Stimulated activated CD8-positive, alpha-beta memory T cell treated with anti-CD3 and anti-CD28 coated beads, Interleukin-12 subunit alpha, Interleukin-12 subunit beta, amount 100 ng/mL, for 24 hours (primary cell): ENCODE results near the gene MTPN.

Source experiments
- DNase-seq: peaks from one replicate; pipeline ENCODE4 v3.0.0-alpha.2; 2020; ENCODE audit errors: extremely low read depth

MTPN gene

DNA sequence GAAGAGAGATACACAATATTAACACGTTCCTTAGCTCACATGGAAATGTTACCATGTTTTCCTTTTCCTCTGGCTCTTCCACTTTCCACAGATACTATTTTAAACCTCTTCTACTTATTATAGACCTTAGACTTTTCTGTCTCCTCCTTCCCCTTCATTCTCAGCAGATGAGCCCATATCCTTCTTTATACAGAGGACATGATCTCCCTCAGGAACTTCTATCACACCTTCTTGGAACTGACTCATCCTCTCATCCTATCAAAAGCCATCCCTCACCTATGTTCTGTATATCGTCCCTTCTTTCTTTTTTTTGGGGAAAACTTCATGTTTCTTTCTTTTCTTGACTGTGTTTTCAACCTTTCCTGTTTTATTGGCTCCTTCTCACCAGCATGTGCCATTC, 20.8 kb downstream of the MTPN start:
- DNase-seq = no peak

DNA sequence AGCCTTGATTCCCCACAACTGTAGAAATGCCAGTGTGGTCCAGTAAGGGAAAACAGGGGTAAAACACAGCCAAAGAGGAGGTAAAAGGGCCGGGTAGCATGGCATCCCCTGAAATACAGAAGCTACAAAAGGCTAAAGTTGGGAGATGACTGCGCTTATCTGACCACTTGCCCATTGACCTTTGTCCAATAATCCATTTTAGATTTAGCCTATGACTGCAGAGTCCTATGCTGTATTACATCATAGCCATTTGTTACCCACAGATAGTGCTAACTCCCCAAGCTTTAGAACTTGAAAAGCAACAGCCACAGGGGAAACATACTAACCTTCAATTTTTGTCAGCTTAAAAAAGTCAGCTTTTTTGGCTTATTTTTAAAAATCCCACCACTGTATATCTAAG, 26.2 kb downstream of the MTPN start:
- no peak for DNase-seq

DNA sequence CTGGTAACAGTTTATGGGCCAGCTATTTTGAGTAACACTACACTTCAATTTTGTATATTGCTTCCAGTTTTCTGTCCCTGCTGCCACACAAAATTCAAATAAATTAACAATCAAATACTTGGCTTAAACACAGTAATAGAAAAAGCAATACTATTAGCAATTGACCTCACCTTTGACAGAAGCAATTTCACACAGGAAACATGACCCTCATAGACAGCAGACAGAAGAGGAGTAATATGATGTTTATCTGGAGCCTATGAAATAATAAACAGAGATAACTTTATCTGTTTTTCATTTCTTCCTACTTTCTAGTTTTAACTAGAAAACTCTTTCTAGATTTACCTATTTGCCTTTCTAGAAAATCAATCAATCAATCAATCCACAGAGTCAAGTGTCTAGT, 26.7 kb downstream of the MTPN start:
- DNase-seq = no peak

DNA sequence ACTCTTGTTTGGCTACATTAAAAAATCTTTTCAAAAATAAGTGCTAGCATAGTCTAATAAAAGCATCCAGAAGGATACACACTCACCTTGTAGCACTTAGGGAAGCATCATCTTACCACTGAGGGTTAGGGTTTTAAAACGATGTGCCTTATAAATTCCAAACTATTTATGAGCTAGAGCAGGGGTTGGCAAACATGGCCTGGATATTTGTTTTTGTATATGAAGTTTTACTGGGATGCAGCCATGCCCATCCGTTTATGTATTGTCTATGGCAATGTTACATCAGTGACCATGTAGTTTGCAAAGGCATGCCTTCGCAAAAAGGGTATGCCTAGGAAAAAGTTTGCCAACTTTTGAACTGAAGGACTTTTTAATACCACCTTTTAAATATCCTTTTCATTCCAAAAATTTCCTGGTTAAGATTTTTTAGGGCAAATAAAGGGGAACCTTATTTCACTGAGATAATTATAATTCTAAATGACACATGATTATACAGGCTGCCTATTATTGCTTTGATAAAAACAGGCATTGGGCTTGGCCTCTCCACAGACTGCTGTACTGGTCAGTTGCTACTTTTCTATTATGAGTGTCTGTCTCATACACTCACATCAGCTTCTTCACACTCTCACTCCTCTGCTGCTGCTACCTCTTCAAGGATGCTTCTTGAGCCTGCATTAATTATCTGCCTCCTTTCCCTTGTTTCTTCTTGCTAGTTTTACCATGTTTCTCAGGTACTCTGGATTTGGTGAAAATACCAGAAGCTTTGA, 30.7 kb downstream of the MTPN start:
- no peak for DNase-seq

DNA sequence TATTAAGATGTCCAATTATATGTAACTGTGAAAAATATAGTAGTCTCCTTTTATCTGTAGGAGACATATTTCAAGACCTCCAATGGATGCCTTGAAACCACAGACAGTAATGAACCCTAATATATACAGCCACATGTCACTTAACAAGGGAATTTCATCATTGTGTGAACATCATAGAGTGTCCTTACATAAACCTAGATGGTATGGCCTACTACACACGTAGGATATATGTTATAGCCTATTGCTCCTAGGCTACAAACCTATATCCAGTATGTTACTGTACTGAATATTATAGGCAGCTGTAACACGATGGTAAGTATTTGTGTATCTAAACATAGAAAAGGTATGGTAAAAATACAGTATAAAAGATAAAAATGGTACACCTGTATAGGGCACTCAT, 32.4 kb downstream of the MTPN start:
- no peak for DNase-seq

DNA sequence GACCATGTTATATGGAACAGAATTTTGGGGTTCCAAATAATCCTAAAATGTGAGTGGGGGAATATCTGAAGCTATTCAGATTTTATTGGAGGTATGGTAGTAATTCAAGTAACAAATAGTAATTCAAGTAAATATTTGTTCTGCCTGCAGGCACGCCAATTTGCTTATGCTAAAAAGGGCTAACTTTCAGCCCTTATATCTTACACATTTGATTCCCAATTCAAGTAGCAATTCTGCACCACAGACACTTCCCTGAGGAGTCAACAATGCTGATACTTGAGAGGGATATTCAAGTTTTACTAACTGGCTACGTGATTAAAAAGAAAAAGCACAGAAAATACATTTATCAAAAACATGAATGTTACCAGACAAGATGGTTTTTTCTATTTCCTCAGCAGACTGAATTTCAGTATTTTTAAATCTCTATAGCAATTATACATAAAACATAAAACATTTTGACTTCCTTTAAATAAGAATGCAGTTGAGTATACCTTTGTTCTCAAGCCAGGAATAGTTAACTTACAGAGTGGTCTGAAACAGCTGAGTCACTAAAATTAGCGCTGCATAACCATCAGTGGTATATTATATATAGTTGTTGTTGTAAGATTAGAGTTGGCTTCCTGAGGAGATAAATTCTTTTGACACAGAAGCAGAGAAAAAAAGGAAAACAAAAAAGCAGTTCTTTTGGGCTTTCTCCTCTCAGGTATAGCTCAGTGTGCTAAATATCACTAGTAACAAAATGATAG, 33.9 kb downstream of the MTPN start:
- no peak for DNase-seq

DNA sequence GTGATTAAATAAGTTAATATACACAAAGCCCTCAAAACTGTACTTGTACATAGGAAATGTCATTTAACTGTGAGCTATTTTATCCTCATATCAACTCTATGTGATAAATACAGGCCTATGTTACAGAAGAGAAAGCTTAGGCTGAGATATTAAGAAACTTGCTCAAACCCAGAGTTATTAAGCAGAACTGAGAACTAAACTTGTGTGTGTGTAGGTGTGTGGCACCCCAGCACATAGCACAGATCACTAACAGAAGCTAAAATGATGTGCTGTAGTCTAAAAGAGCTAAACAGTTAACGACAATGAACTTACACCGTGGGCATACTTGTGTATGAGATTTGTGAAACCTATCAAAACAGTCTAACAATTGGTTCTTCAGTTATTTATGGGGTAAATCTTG, 34.5 kb downstream of the MTPN start:
- no peak for DNase-seq

DNA sequence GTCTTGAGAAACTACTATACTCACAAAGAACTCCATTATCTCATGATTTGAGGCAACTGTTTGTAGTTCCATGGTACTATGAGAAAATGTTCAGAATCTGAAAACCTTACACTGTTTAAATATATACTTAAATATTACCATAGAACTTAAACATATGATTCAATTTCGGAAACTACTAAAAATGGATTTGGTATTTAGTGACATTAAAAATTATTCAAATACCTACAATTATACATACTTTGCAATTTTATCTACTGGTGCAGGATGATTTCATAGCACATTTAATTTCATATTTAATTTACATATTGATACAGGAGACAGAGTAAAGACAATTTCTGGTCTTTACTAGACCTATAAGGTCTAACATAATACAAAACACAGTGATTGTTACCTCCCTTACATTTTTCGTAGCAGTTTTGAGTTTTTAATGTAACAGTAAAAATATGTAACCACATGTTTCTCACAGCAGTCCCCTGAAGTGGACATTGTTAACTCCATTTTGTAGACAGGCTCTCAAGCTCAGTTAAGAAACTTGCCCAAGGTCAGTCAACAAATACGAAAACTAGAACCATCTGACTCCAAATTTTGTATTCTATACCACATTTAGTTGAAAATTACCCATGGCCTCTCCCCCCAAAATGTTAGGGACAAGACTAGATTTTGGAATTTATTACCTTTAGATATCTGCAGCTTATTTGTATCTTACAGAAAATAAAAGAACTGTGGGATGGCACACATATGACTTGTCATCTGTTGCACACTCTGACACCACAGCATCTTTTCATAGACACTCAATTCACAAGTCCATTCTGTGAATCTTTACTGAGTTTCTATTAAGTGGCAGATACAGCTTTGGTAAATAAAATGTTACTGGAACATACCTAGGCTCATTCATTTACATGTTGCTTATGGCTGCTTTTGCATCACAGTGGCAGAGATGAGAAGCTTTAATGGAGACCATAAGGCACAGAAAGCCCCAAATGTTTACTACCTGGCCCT, 36.8 kb downstream of the MTPN start:
- no peak for DNase-seq

DNA sequence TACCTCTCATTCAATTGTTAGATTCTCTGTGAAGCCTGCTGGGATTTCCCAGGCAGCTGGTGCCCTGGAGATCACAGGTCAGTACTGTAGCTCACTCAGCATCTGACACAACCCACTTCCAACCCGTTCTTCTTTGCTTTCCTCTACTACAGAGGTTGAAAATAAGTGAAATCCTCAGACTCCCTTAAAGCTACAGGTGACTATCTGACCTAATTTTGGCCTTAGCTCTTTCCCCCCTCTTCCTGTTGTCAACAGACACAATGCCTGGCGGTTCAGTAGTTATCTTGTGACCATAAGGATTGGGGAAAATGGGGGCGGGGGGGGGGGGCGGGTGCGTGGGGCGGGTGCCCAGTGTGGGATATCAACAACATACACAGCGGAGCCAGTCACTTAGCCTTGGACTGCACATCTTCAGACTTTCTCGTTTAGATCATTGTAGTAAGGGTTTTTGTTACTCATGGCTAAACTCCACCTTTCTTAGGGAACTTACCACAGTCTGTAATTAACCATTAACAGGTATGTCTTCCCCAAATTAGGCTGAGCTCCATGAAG, 37.8 kb downstream of the MTPN start:
- no peak for DNase-seq

DNA sequence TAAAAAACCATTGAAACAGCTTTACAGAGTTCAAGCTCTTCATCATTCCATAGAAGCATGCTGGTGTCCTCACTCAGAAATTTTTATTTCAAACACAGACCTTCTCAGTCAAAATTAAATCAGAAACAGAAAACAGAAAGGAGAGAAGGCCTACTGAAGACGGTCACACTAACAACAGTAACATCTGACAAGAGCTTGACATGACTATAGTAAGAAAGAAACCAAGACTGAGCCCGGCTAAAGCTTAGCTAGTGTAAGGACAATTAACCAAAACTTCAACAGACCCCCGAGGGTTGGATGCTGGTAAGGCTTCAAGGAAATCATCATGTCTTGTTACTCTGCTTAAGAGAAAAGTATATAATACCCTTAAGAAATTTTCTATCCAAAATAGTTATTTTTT, 38.6 kb downstream of the MTPN start:
- no peak for DNase-seq

DNA sequence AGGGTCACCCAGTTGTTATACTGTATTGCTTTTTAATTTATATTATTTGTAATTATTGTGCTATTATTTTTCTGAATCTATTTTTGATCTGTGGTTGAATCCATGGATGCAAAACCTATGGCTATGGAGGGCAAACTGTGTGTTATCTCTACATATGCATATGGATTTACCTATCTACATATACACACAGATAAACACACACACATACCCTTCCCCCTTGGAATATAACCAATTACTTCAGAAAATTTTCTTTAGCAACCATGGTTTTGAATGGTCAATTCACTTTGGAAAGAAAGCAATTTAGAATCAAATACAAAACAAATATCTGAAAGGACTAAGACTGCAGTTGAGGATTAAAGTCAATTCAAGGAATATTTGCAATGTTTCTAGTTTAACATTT, 39.1 kb downstream of the MTPN start:
- DNase-seq = no peak

DNA sequence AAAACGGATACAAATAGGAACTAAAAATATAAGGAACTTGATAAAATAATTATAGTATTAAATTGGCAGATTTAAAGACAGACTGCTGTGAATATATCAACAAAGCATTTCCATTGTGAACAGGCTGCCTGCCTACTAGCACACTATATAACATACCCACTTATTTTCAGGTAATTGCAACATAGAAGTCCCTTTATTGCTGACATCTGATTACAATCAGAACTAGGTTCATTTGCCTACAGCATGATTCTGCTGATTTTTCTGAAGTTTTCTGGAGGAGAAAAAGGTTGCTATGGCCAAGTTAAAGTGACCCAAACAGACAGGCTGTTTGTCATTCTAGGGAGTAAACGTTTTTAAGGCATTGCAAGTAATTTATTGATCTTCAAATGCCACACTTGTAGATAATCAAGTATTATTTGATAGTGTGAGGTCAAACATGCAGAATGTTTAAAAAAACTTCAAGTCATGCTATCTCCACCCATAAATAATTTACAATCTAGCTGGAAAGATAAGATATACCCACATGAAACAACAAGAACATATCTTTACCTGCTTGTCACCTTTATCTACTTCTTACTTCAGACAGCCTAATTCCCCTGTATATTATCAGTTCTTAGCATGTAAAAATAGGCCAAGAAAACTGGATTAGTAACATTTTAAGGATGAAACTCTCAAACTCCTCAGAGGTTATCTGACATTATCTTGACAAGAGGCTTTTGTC, 40.5 kb downstream of the MTPN start:
- no peak for DNase-seq

DNA sequence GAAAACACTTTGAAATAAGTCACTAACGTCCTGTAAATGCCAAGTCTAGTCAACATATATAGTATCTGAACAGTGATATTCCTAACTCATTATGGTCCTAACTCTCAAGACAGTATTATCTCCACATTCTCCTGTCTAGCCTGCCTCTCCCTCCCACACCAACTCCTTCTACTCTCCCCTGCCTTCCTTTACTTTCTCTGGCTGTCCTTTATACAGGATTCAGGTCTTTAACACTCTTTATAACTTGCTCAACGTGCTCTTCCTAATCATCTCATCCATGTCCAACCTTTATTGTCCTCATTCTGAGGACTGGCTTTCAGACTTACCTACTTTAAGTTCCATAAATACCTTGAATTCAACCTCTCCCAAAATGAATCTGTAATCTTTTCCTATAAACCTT, 42.5 kb downstream of the MTPN start:
- DNase-seq = no peak

DNA sequence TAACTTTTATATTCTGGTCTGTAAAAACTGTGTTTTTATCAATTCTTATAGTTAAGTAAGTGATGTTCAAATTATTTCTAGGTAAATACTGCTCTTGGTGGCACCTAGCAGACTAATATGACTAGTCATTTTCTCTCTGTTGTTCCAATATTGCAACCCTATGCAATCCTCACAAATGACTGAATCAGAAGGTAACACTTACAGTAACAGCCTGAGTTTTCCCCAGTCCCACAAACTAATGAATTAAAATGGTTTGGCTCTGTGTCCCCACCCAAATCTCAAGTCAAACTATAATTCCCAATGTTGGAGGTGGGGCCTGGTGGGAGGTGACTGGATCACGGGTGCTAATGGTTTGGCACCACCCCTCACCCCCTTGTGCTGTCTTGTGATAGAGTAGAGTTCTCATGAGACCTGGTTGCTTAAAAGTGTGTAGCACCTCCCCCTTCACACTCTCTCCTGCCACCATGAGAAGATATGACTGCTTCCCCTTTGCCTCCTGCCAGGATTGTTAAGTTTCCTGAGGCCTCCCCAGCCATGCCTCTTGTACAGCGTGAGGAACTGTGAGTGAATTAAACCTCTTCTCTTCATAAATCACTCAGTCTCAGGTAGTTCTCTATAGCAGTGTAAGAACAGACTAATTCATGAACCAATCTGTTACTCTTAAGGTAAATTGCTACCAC, 43.5 kb downstream of the MTPN start:
- DNase-seq = no peak

DNA sequence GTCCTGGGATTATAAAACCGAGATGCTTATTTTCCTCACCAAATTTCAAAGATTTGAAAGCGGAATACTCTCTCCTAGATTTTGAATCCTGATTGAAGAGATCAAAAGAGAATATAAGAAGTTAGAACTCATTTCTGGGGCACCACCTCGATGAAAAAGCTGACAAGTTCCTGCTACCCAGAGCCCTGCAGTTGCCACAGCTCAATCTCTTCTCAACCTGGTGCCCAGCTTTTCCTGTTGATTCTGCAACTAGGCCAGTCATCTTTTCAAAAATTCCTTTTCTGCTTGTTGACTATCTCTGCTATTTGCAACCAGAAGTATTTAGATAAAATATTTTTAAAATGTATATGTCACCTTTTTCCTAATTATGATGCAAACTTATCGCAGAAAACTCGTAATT, 45.0 kb downstream of the MTPN start:
- DNase-seq = no peak

DNA sequence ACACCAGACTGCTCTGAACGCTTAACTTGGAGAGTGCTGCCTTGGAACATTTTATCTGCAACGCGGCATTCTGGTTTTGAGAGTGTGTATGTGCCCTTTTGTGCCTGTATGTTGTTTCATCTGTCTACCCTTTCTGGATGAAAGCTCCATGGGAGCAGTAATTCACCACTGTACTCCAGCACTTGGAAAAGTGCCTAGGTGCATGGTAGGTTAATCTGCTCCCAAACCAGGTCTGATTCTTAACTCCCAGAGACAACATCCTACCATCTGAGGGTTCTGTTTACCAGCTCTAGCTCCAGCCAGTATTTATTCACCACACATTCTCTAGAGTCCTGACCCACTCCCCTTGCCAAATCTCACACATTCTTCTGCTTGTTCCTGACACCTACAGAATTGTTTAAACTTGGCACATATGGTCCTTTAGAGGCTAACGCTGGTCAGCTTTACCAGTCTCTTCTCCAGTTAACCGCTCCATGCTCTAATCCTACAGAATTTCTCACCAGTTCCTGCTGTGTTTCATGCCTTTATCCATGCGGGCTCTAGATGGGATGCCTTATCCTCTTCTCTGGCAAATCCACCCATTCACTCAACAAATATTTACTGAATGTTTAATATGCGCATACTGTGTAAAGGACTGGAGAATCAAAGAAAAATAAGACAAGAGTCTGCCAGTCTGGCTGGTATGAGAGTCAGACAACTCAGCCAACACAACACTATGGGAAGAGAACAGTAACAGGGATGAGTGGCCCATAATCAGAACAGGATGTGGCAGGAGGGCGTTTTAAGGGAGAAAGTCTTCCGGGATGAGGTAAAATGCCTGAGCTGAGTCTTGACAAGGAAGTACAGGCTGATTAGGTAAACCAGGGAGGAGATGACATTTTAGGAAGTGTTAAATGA, 46.3 kb downstream of the MTPN start:
- no peak for DNase-seq

DNA sequence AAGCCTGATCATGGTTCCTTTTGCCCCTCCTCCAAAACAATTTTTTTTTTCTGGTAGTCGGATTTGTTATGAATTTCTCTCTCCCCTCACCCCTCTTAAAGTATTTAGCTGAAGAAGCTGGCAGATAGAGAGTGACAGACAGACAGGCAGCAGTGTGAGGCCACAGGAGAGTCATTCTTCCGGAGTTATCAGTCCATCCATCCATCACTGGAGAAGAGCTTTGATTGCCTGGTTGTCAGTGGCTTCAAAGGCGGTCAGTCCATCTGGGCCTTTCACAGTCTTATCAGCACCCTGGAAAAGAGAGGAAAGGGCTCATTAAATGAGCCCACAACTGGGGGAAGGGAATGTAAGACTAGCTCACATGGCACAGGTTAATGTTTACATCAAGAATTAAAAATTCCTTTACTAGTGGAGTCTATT, 47.4 kb downstream of the MTPN start:
- no peak for DNase-seq

DNA sequence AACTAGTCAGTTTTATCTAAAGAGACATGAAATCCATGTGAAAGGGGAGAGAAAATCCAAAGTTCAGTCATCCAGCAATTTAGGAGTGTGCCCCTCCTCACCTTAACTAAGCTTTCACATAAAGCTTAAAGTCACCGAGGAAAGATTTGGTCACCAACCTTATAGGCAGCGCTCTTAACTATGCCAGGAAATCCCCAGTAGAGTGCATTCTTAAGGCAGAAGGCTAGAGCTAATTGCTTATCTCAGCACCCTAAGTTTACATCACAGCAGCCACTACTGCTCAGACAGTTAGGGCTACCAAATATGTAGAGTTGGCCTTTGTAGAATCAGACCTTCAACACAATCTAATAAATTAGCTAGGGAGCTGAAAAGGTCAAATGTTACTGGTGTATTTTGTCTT, 47.9 kb downstream of the MTPN start:
- no peak for DNase-seq

DNA sequence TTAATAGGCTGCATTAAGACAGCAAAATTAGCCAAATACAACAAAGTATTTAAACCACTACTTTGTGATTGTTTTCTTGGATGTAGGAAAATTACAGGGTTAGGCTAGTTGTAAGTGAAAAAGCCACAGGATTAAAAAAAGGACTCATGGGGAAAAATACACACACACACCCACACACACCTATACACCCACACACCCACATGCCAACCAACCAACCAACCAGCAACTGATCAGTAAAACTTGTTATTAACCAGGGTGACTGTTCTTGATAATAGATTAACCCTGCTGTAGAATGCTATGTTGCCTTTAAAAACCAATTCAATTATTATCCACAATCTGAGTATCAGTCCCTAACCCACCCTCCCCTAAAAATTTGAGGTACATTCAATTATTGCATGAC, 49.0 kb downstream of the MTPN start:
- no peak for DNase-seq

DNA sequence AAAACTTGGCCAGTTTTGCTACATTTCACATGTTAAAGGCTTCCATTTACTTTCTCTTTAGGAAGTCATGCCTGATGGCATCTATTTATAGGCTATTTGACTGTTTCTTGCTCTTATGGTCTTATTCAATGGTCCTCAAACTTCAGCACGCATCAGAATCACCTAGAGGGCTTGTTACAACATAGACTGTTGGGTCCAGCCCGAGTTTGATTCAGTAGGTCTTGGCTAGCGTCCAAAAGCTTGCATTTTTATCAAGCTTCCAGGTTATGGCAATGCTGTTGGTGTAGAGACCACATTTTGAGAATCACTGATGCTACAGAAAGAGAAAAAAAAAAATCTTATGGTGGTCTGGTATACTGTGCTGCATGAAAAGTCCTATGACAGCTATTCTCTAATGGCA, 51.9 kb downstream of the MTPN start:
- DNase-seq = no peak
